Measurements from ENCODE around the gene EN1.
A peak's percentile ranks its signal among the peaks of the same experiment; 100 is the strongest.

Gene EN1

DNA sequence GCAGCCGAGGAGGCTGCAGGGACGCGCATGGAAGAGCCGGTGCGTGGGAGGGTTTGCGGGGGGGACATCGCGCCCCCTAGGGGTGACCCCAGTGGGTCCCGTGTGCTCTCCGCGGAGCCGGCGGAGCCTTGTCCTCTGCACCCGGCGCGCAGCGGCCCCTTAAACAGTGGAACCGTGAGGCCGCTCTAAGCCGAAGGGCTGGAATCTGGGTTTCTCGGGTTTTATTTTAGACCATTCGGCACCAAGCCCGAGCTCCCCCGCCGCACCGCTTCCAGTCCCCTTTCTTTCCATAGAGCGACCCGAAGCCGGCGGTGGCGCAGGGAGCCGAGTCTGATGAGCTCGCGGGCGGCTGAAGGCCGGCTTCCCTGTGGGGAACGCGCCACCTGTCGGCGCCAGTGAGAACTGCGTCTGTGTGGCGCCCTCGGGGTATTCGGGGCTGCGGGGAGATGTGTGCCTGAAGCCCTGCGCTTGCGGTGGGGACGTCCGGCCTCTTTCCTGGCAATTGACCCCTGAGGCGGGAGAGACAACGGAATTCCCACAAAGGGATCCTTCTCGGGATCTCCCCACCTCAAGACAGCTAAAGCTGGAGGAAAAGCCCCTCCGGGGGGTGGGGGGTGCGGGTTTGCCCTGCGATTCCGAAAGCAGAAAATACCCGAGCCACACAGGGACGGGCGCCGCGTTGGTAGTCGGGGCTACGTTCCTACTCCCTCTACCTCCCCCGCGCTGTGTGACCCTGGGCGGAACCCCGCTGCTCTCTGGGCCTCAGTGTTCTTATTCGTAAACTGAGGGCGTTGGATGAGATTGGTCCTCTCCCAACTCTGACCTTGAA is 8.2 kb upstream of the EN1 start:
- peak; percentile 10 for DNase-seq

DNA sequence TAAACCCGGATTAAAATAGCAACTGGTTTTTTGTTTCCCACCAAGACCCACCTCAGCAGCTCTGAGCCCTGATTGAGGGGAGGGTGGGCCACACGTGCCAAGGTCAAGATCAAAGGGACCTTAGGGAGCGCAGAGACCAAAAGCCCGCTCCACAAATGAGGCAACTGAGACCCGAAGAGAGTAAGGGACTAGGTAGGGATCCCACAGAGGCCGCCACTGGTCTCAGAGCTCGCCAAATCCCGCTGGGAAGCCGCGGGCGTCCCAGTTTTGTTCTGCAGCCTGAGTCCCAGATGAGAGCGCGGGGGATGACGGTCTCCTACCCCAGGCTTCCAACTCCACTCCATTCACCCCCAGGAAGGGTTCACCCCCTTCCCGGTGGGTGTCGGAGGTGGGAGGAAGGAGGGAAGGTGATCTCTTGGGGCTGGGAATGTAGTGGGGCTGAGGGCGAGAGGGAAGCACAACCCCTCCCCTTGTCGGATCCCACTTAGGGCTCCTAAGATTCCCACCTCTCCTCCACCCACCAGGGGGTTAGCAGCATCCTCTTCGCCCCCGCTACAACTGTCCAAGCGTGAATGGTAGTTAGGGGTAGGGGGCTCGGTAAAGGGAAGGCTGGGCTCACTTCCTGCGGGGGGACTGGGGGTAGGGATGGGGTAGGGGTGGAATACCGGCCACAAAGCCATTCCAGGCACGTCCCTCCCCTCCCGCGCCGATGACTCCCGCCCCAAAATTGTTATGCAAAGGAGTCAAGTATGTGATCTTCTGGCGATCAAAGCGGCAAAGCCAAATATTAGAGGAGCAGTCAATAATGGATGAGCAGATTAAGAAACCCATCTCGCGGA is 7.3 kb upstream of the EN1 start:
- no peak for DNase-seq

DNA sequence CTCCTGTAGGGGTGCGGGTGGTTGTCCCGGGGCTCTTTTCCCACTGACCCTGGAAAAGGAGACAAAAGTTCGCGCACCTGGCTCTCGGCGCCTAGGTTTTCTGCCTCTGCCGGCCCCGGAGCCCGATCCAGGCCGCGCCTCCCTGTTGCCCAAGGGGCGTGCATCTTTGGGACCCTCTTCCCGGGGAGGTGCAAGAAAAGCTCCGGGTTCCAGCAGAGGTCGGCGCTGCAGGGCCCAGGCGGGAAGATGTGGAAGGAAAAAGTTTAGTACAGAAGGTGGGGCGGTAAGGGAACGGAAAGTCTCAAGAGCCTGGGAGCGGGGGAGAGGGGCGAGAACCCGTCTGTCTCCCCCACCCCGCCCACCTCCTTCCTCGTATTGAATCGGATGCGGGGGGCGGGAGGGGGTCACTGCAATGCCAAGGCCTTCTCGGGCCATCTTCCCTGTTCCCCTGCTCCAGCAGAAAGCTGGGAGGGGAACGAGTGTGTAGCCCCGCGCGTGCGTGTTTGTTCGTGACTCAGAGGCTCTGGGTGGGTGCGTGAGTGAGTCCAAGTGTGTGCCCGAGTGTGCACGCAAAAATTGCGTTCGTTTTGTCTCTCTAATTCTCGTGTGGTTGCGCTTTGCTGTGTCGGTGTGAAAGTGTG is 6.3 kb upstream of the EN1 start:
- DNase-seq, result no peak

DNA sequence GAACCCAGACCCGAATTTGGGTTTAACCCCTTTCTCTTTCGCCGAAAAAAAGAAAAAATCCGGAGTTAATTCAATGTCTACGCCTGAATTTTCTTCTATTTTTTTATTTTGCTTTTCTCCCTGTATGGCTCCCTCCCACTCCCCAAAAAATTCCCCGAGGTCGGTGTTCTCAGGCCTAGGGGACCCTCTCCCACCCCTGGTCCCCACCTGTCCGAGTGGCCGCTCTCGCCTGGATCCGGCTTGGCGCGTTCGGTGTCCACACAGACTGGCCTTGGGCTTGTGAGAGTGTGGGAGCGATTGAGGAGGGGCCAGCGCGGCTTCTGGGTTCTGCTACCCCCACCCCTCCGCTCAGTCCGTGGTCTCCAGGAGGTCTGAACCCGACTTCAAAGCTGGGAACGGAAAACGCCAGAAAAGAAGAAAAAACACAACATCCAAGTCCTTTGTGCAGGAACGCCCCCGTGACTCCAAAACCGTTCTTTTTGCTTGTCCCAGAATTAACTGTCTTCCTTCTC is 5.7 kb upstream of the EN1 start:
- DNase-seq, result no peak

DNA sequence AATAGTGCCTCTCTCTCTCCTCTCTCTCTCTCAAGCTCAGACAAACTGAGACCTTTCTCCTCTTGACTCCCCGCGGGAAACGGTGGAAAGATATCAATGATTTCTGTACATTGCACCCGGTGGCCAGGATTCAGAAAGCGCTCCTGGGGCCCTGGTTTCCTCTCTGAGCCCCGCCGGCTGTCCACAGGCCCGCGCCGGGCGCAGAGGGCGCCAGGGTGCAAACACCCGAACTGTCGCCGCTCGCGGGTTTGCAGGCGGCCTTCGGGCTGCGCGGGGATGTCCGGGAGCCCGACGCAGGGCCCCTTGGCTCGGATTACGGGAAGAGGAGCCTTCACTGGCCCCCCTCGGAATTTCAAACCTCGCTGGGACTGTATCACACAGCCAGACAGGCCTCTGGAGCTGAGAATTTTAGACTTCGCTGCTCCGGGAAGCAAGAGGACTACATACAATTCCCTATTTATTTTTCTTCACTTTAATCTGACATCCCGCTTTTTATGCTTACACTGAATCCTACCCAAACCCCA is 5.2 kb upstream of the EN1 start:
- DNase-seq, result no peak

DNA sequence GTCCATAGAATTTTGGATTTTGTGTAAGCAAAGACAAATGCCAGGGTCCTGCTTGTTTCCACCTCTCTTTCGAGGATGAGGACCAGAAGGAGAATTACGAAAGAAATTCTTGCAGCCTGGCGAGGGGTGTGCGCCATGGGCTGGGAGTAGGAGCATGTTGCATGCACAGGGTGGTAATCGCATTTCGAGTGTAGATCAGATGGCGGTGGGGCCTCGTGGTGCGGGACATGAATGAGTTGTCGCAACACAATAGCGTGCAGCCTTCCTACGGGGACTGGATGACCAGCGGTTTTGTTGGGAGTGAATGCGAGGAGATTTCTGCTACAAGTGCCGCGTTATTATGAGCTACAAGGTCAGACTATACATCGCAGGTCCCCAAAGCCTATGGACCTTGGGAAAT is 4.2 kb upstream of the EN1 start:
- no peak for DNase-seq

DNA sequence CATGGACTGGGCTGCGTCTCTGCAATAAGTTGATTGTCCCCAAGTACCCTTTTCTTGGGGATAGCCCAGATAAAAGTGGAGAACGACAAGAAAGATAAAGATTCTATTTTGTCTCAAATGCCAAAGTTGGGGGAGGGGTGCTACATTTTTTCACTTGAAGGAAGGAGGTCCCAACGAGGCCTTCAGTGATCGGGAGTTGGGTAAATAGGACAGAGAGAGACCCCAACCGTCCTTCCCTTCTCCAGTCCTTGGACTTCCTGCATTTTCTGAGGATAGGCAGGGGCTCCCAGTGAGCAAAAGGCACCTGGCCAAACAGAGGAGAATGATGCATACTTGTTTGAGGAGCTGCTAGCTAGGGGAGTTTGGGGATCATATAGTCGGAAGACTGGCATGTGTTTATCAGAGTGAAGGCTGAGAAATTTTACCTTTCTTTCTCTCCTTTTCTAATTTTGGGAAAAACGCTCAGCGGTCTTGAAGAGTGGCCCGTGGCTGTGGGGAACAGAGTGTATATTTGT is 3.5 kb upstream of the EN1 start:
- DNase-seq, result no peak

DNA sequence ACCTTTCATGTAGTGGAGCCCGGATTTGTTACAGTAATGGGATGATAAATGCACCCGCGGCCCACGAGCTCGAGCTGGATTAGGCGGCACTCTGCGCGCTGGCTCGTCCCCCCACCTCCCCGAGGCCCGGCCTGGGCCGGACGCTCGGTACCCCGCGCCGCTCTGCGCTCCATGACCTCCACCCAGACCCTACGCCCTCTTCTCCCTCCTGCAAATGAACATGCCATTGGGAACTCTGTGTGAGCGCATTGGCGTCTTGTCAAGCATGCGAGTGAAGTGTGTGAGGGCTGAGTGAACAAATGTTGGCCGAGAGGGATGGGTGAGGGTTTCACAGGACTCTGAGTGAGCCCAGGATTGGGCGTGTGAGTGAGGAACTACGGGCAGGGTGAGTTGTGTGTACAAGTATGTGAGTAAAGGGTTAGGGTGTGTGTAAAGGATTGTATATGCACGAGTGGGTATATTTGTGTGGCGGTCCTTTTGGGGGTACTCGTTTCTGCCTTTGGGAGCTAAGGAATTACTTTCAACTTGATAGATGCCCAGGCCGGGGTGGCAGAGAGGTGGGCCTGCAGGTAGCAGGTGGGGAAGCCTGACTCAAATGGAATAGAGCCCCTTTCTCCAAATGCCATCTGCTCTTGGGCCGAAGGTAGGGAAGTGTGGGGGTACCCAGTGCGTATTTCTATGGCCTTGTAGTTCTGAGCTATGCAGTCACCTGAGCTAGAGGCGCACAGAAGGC is 2.9 kb upstream of the EN1 start:
- DNase-seq, result no peak

DNA sequence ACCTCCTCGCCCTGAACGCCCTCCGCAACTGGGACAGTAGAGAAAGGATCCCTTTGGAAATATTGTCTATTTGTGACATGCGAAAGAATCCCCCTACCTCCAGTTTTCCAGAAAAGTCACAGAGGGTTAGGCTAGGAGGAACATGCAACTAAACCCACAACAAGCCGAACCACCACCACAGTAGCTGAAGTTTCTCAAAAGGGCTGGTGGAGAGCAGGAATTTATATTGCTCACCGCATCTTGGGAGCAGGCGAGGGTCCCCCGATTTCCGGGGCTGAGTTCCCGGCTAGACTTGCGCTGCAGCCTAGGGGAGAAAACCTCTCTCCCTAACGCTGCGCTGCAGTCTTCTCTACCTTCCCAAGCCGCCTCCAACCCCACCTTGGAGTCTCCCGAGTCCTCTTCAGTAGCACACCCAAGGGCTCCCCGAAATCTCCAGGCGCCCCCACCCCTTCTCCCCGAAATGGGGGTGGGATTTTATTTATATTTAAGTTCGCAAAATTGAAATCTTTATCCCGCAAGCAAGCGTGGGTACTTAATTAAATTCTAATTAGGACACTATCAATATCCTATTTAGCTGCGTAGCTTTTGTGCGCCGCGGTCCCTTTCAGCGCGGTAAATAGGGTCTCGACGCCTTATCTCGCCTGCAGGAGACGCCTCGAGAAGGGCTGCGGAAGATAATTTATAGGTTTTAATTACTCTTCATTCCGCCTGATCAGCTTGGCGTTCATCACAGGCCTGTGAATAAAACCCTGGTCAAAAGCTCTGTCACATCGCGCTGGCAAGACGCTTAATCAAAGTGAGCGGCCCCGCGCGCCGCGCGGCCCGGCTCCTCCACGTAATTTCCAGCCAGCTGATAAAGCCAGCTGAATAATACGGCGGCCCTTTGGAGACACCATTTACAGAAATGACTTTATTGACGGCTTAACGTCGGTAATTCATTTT is 2.0 kb upstream of the EN1 start:
- DNase-seq, result no peak

DNA sequence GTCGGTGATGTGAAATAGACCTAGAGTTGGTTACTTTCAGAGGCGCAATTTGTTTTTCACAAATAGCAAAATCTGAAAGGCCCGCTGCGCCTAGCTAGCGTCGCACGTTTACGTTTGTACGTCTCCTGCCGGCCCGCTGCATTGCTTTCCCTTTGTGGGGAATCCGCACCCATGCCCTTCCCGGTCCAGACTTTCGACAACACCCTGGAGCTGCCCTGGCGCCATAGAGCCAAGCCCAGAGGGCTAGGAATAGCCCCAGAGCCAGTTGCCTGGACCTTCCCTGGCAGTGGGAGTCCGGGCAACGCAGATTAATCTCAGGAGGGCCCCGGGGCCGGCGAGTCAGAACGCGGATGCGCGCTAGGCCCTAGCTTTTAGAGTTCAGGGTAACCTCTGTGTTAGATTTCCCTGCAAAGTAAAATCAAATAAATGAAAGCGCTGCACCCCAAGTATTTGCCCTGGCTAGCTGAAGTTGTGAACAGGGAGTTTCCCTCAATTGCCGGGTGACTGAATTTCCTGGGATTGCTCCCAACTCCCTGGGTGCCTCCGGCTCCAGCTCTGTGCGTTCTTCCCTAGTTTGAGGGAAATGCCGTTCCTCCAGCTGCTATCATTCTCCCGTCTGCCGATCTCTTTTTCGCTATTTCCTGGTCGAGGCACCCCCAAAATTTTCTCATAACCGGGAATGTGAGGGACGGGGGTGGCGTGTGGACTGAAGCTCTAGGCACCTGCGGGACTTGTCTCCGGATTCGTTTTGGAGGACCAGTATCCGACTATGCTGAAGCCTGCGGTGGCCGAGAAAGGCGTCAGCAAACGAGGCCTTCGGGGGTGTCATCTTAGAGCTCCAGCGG is 1.2 kb upstream of the EN1 start:
- no peak for DNase-seq

DNA sequence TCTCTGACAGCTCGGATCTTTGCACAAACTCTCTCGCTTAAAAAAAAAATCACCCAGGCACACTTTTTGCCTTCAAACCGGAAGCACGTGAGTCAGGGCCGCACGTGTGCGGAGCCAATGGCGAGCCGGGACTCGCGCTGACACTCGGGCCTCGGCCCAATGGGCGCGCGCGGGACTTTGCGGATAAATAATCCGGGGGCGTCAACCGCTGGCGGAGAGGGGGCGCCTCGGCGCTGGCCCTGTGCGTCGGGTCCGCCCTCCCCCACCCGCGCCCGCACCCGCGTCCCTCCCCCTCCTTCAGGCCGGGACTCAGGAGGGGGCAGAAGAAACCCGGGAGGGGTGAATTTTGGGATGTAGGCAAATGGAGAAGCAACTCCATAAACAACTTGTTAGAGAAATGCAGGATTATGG is 319 bp upstream of the EN1 start:
- no peak for DNase-seq

DNA sequence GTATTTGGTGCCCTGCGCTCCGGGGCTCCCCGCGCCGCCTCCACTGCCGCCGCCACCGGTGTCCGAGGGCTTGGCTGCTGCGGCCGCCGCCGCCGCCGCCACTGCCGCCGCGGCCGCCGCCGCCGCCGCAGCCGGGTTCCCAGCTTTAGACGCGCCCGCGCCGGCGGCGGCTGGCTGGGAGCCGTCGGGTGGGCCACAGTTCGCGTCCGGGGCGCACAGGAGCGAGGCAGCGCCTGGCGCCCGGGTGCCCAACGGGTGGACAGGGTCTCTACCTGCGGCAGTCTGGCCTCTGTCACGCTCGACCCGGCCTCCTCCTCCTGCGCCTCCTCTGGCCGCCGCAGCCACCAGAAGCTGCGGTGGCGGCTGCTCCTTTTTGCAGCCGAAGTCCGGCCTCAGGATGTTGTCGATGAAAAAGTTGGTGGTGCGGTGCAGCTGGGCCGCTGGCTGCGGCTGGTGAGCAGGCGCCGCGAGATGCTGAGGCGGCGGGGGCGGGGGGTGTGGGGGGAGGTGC is 951 bp downstream of the EN1 start:
- no peak for DNase-seq

DNA sequence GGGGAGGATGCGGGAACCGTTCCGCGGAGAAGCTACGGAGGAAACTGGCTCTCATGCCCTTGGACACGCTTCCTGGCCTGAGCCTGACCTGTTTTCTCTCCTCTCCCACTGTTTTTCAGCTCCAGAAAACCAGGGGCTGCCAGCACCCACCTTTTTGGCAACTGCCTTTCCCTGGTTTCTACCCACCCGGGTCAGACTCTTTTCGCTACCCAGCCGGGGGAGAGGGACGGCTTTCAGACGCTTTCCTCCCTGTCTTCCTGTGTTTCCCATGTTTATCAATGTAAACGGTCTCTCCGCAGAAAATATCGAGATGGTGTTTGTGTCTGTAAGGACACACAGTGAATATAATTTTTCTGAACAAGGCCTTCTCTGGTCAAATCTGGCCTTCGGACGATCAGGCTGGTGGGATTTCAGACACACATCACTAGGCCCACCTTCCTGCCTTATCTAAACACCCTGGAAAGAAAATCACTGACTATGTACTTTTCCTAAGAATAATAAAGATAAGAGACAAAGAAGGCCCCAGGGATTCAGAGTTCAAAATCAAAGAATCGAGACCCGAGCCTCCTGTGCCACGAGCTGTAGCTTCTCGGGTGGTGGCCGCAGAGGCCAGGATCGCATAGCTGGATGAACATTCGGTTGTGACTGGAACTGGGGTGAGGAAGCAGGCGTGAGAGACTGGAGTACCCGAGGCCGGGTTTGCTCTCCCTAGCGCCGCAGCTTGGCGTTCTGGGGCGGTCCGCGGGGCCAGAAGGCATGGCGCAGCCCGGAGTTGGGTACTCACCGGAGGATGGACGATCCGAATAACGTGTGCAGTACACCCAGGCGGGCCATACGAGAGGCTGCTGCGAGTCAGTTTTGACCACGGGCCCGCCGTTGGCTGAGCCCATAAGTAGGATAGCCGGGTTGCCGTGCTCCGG is 1.7 kb downstream of the EN1 start:
- no peak for DNase-seq

DNA sequence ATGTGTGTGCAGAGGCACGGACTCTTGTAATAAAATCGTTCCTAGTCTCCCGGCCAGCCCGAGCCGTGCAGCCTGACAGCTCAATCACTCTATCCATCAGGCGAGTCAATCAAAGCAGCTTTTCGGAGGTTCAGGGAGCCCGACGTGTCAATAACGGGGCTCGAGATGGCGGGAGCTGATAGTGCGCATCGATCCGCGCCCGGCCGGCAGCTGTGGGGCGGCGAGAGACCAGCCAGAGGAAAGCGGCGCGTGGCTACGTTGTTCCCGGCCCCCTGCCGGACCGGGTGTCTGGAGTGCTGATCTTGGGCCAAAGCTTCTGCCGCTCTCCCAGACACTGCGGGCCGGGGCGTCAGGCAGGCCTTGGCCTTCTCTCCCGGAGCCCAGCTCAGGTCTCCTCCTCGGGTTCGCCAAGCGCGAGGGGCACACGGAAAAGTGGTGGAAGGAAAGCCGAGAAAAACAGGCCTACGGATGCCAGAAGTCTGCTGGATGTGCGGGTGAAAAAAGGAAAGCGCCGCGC is 2.4 kb downstream of the EN1 start:
- no peak for DNase-seq

DNA sequence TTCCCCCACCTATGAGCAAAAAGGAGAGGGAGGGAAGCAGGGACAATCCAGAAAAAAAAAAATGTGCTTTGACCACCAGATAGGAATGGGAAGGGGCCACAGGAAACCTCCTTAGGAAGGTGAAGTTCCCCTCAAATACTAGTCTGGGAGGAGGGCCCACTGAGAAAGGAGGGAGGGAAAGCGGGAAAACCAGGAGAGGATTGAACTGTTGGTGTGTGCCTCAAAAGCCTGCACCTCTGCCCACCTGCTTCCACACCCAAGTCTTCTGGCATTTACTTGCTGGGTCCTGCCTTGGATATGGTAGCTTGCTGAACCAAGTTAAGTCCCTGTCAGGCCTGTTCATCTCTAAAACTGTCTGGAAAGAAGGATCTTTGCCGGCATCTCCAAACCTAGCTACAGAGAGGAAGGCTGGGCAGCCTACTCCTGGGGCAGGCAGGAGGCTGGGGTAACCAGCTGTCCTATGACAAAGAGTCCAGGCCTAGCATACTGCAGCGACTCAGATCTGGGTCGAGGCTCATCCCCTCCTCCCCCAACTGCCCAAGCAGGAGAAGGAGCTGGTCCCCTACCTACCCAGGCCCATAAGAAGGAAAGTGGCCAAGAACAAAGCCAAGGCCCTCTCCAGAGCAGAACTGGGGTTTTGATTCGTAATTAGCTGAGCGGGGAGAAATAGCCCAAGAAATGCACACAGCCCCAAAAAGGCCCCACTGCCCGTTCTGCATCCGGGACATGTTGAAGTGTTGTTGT is 3.0 kb downstream of the EN1 start:
- no peak for DNase-seq

DNA sequence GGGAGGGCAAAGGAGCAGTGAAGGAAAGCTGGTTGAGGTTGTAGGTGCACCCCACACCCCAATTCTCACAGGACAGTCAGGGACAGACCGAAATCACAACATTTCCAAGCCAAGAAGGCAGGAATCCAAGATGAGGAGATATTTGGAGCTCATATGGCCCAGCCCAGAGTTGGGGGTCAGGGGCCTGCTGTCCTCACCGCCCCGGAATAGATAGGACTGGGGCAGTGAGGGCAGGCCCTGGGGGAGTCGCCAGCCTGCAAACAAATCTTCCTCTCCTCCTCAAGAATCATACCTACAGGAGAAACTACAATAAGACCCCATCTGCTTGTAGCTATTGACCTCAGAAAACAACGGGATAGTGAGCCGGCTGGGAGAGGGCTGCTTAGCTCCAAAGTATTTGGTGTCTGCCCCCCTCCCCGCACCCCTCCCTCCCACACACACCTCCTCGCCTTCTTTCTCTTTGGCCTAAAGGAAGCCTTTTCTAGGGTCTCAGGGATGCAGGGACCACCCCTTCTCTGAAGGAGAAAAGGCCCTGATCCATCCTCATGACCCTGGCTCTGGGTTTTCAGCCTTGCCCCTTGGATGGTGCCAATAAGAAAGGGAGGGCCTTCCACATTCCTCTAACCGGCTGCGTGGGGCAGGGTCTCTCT is 3.8 kb downstream of the EN1 start:
- DNase-seq, result no peak
